GM10248 (cell line): ENCODE data around the gene FDXACB1.

Experiments used
- CTCF ChIA-PET: fragments of 300-600 bp; sonication (Branson Sonifier 250); formaldehyde crosslinking; extraction: SDS; loops from one replicate; lab custom pipeline; 2021; ENCODE audit warnings: antibody characterized with exemption; lab: Yijun Ruan, JAX
- POLR2A ChIA-PET: fragments of 350-650 bp; sonication (Branson Sonifier 250); formaldehyde crosslinking; extraction: SDS; loops from one replicate; lab custom pipeline; 2020; ENCODE audit warnings: antibody characterized with exemption; lab: Yijun Ruan, JAX
- DNase-seq: peaks from one replicate; pipeline ENCODE4 v3.0.0; 2012; ENCODE audit errors: extremely low spot score
- TF ChIP-seq, protein P1 (sequence below): IDR thresholded peaks from 2 replicates; pipeline ENCODE4 v1.5.1; 2012; ENCODE audit warnings: mild to moderate bottlenecking, low read depth; ENCODE audit errors: extremely low read depth, missing control alignments, control extremely low read depth

FDXACB1 gene

GRCh38 chr11:111840143-111840542, 38.8 kb downstream of the FDXACB1 start:
- no peak for DNase-seq
- ChIA-PET POLR2A (no interaction called here), CTCF (interaction anchor here (0.8 to 8.7 kb wide), 12 partner anchors 11 to 274 kb away, joined by 3 to 80 read pairs (median 5); partner anchors contain the start of gene ALG9)
- TF ChIP-seq, protein P1, sequence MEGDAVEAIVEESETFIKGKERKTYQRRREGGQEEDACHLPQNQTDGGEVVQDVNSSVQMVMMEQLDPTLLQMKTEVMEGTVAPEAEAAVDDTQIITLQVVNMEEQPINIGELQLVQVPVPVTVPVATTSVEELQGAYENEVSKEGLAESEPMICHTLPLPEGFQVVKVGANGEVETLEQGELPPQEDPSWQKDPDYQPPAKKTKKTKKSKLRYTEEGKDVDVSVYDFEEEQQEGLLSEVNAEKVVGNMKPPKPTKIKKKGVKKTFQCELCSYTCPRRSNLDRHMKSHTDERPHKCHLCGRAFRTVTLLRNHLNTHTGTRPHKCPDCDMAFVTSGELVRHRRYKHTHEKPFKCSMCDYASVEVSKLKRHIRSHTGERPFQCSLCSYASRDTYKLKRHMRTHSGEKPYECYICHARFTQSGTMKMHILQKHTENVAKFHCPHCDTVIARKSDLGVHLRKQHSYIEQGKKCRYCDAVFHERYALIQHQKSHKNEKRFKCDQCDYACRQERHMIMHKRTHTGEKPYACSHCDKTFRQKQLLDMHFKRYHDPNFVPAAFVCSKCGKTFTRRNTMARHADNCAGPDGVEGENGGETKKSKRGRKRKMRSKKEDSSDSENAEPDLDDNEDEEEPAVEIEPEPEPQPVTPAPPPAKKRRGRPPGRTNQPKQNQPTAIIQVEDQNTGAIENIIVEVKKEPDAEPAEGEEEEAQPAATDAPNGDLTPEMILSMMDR: no peak

- ChIA-PET CTCF (interaction anchor here (1.1 to 1.2 kb wide), 2 partner anchors 10 to 24 kb away, joined by 3 read pairs; no protein-coding TSS in a partner anchor), POLR2A (no interaction called here)
- DNase-seq: no peak
- TF ChIP-seq, protein P1: no peak
Measured at GRCh38 chr11:111838054-111838453, 40.9 kb downstream of the FDXACB1 start.

- TF ChIP-seq, protein P1: no peak
- no peak for DNase-seq
- ChIA-PET CTCF (no interaction called here), POLR2A (no interaction called here)
Measured at GRCh38 chr11:111837366-111837891, 41.5 kb downstream of the FDXACB1 start.

DNA sequence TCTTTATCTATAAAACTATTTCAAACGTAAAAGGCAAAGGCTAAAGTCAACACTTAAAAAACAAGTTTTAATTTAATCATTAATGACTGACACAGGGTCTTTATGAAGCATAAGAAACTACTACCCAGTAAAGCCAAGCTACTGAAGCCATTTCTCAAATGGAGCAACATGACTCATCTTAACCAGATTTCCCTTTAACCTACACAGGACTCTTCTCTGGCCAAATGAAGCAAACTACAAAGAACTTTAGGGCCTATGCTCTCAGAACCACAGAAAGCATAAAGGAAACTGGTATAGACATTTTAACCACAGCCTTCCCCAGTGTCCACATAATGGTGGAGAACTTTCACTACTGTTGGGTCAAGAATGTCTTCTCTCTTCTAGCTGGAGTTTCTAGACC, 42.2 kb downstream of the FDXACB1 start:
- peak; percentile 29 for DNase-seq
- ChIA-PET POLR2A (no interaction called here), CTCF (interaction anchor here (0.7 to 4.1 kb wide), 2 partner anchors 35 to 250 kb away, joined by 3 to 13 read pairs; no protein-coding TSS in a partner anchor)
- TF ChIP-seq, protein P1: no peak

GRCh38 chr11:111836162-111836561, 42.8 kb downstream of the FDXACB1 start:
- POLR2A ChIA-PET: no interaction called here
- DNase-seq: no peak
- CTCF ChIA-PET: interaction anchor here (1.6 to 4.5 kb wide), 3 partner anchors 10 to 249 kb away, joined by 7 to 27 read pairs (median 13); no protein-coding TSS in a partner anchor
- TF ChIP-seq, protein P1: no peak

- CTCF ChIA-PET: interaction anchor here (1.2 to 4.5 kb wide), 7 partner anchors 9 to 249 kb away, joined by 3 to 27 read pairs (median 7); no protein-coding TSS in a partner anchor
Measured at GRCh38 chr11:111835665-111836064, 43.3 kb downstream of the FDXACB1 start.

More at GRCh38 chr11:111835665-111836064, 43.3 kb downstream of the FDXACB1 start:
- POLR2A ChIA-PET: no interaction called here
- no peak for DNase-seq
- TF ChIP-seq, protein P1: no peak
